Measurements from ENCODE around the gene ATP6V0D1.

- TF ChIP-seq MYNN (tag by site-specific recombination; IDR thresholded peaks at IDR 0.05; ENCODE audit: borderline replicate concordance) (no peak), ZNF747 (tag by site-specific recombination; IDR thresholded peaks at IDR 0.05) (no peak)
- TF ChIP-seq, protein P1, sequence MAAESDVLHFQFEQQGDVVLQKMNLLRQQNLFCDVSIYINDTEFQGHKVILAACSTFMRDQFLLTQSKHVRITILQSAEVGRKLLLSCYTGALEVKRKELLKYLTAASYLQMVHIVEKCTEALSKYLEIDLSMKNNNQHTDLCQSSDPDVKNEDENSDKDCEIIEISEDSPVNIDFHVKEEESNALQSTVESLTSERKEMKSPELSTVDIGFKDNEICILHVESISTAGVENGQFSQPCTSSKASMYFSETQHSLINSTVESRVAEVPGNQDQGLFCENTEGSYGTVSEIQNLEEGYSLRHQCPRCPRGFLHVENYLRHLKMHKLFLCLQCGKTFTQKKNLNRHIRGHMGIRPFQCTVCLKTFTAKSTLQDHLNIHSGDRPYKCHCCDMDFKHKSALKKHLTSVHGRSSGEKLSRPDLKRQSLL (tag by site-specific recombination; IDR thresholded peaks at IDR 0.05): no peak
Observed at GRCh38 chr16:67449739-67450138, 31.2 kb downstream of the ATP6V0D1 start.
